ENCODE data around the gene NEDD9. TPM values are rescaled to one million over a fixed set of nuclear protein-coding genes. Genes with fewer than 3 reads are reported as not detected.
A peak's percentile ranks its signal among the peaks of the same experiment; 100 is the strongest.

NEDD9 gene
- total RNA-seq, 1 donor from 2014 or later, result 194 TPM

GRCh38 chr6:11227698-11228097 lies 4.8 kb downstream of the NEDD9 start:
- Histone ChIP-seq H3K27me3 (no peaks in the 10 kb centered on the region), H3K27ac (peak overlapping the region; percentile 94), H3K4me3 (peak overlapping the region; percentile 73), H3K4me1 (peaks cover 47% of the 10 kb centered on the region), H3K9me3 (no peaks in the 10 kb centered on the region), H3K36me3 (no peaks in the 10 kb centered on the region)
- no peak for TF ChIP-seq CTCF (IDR thresholded peaks at IDR 0.05)
- DNase-seq (no peak), ATAC-seq (no peak)
- intact Hi-C loops (cut with DNase I), result loop anchor here (10.0 kb wide), 1 partner anchor 137 kb away; no protein-coding TSS in a partner anchor

DNA sequence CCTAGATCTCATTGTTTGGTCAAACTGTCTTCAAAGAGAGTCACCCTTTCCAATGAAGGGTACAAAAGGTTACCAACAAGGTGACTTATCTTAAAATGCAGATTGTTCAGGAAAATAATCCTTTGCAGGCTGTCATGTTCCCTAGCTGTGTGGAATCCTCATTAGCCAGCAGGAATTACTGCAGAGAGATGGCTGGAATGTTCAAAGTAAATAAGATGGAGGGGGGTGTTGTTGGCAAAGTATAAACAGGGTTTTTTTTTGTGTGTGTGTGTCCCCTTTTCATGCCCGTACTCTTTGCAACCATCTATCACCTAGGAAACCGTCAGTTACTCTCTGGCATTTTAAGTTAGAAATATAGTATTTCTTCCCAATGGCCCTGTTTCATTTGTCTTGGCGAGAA lies 6.5 kb downstream of the NEDD9 start:
- Histone ChIP-seq H3K36me3 (no peaks in the 10 kb centered on the region), H3K4me3 (peak overlapping the region; percentile 73), H3K4me1 (peaks cover 64% of the 10 kb centered on the region), H3K27me3 (no peaks in the 10 kb centered on the region), H3K9me3 (no peaks in the 10 kb centered on the region), H3K27ac (peak overlapping the region; percentile 94)
- TF ChIP-seq CTCF (IDR thresholded peaks at IDR 0.05), result no peak
- peak; percentile 8 for ATAC-seq
- no peak for DNase-seq
- intact Hi-C loops (cut with DNase I), result loop anchor here (10.0 kb wide), 1 partner anchor 139 kb away; no protein-coding TSS in a partner anchor

- Histone ChIP-seq H3K4me1 (peaks cover 74% of the 10 kb centered on the region), H3K36me3 (no peaks in the 10 kb centered on the region), H3K27ac (peak overlapping the region; percentile 94), H3K4me3 (peak overlapping the region; percentile 9), H3K9me3 (no peaks in the 10 kb centered on the region), H3K27me3 (no peaks in the 10 kb centered on the region)
- ATAC-seq (no peak), DNase-seq (no peak)
- no peak for TF ChIP-seq CTCF (IDR thresholded peaks at IDR 0.05)
- intact Hi-C loops (cut with DNase I), result loop anchor here (10.0 kb wide), 1 partner anchor 140 kb away; no protein-coding TSS in a partner anchor
These were observed 7.5 kb downstream of the NEDD9 start for GRCh38 chr6:11224966-11225463.

DNA sequence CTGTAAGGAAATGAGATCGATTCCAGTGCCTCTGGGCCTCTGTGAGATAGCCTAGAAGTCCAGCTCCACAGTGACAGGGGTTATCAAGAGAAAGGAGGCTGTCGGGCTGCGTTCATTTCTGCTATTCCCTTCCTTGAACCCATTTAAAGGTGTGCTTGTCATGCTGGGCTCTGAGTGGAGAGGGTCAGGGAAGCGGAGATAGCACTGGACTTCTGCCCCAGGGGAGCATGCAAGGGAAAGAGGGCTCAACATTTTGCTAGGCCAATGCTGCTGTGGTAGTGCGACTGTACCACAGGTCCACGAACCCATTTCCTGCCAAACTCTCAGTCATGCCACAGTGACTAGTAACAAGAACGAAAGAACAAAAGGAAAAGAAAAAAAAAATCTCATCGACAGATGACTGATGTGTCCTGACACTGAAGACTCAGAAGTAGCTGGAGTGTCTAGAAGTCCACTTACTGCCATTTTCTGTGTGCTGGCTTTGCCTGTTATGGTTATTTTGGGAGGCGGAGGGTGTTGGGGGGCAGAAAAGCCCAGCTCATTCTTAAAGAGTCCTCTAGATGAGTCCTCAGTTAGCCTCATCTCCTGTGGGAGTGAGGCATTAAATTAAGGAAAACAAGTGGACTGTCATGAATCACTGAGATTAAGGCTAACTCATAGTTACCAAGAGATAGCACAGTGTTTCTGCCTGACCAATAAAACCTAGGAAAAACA lies 8.1 kb downstream of the NEDD9 start:
- Histone ChIP-seq H3K27me3 (no peaks in the 10 kb centered on the region), H3K27ac (peak overlapping the region; percentile 94), H3K36me3 (peaks cover 3% of the 10 kb centered on the region), H3K4me1 (peaks cover 80% of the 10 kb centered on the region), H3K9me3 (no peaks in the 10 kb centered on the region), H3K4me3 (peak overlapping the region; percentile 9)
- ATAC-seq (peak; percentile 33), DNase-seq (no peak)
- TF ChIP-seq CTCF (IDR thresholded peaks at IDR 0.05), result no peak
- intact Hi-C loops (cut with DNase I), result loop anchor here (10.0 kb wide), 1 partner anchor 140 kb away; no protein-coding TSS in a partner anchor

DNA sequence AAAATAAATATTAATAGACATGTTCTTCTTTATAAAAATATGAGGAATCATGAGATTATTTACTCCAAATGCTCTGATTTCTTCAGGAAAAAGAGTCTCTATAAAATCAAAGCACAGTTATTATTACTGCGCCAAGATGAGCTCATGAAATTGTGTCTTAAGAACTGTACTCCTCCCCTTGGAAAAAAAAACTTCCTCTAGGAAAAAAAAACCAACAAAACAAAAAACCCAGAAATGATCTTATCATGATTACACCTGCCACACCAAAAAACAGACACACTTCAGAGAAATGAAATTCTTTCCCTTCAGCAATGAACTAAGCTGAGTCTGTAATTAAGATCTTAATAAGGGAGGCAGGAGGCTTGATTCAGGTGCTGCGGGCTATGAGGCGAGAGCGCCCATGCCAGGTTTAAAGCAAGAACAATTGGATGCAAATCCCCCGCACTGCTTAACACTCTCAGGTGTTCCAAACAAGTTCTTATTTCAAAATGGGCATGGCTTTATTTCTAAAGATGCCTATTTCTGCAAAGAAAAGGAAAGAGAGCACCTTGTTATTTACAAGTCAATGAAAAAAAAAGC lies 9.1 kb downstream of the NEDD9 start:
- H3K36me3 ChIP-seq, result peaks cover 3% of the 10 kb centered on the region
- intact Hi-C loops (cut with DNase I), result loop anchor here (10.0 kb wide), 1 partner anchor 141 kb away; no protein-coding TSS in a partner anchor
- no peak overlapping the region for H3K4me3 ChIP-seq

More for the DNA sequence above, 9.1 kb downstream of the NEDD9 start:
- peak overlapping the region; percentile 94 for H3K27ac ChIP-seq
- no peak for TF ChIP-seq CTCF (IDR thresholded peaks at IDR 0.05)
- DNase-seq (no peak), ATAC-seq (no peak)
- H3K27me3 ChIP-seq, result no peaks in the 10 kb centered on the region
- H3K4me1 ChIP-seq, result peaks cover 90% of the 10 kb centered on the region
- no peaks in the 10 kb centered on the region for H3K9me3 ChIP-seq
